Uterus (tissue), 4 donors: ENCODE measurements around the gene TMEM201. TPM values are rescaled to one million over a fixed set of nuclear protein-coding genes. Genes with fewer than 3 reads are reported as not detected.
A peak's percentile ranks its signal among the peaks of the same experiment; 100 is the strongest.

ENCODE experiments used
- DNase-seq, 2 donors: peaks; one replicate each; pipeline ENCODE4 v3.0.0-alpha.2; 2019 to 2020
- H3K27ac ChIP-seq, 2 donors: fragments of 200-600 bp; sonication (generic); 1 replicate in 1 of 2; 2 replicates in 1 of 2; pipeline ENCODE4 v1.5.1; 2016 to 2018
- H3K27me3 ChIP-seq, 2 donors: fragments of 200-600 bp; sonication (generic); one replicate each; pipeline ENCODE4 v1.5.1; 2018 to 2019; ENCODE audit warnings: control low read depth in 1 of 2
- H3K36me3 ChIP-seq, 2 donors: fragments of 200-600 bp; sonication (generic); one replicate each; pipeline ENCODE4 v1.5.1; 2019; ENCODE audit warnings: control low read depth in 1 of 2
- H3K4me1 ChIP-seq, 2 donors: fragments of 200-600 bp; sonication (generic); one replicate each; pipeline ENCODE4 v1.5.1; 2018 to 2019; ENCODE audit warnings: control low read depth in 1 of 2
- H3K4me3 ChIP-seq, 2 donors: fragments of 200-600 bp; sonication (generic); 1 replicate in 1 of 2; 2 replicates in 1 of 2; pipeline ENCODE4 v1.5.1; 2018 to 2019; ENCODE audit warnings: mild to moderate bottlenecking in 1 of 2
- H3K9me3 ChIP-seq, 2 donors: fragments of 200-600 bp; sonication (generic); one replicate each; pipeline ENCODE4 v1.5.1; 2019; ENCODE audit warnings: control low read depth in 1 of 2
- CTCF ChIP-seq, 4 experiments: fragments of 200-600 bp in 2 of 4; fragments of 450-650 bp in 2 of 4; sonication (generic) in 2 of 4; IDR thresholded peaks; one replicate each; pipeline ENCODE4 v1.5.1; 2016 to 2019; ENCODE audit warnings: antibody characterized with exemption in 4 of 4, mild to moderate bottlenecking in 2 of 4, moderate library complexity in 1 of 4
- POLR2A ChIP-seq, 2 donors: fragments of 450-650 bp; IDR thresholded peaks; one replicate each; pipeline ENCODE4 v1.6.1; 2016; ENCODE audit warnings: antibody characterized with exemption in 2 of 2, mild to moderate bottlenecking in 1 of 2, moderate library complexity in 1 of 2
- intact Hi-C: fragments of 100-400 bp; cut with DNase I; formaldehyde crosslinking; loops from one replicate; pipeline ENCODE4 v1.15.1; 2023; ENCODE audit warnings: low total_unique reads
- total RNA-seq, 4 donors: library from RNA; depleted of rRNA in 3 of 4; stranded (reverse); fragments of >200 nt in 3 of 4; gene quantifications; one replicate each; pipeline versions ENCODE4 v1.1.0 to v1.2.4, GENCODE V29; 2014 to 2023
- donor health status: DM: yes; HTN: yes; CAD: no.

TMEM201 gene
- total RNA-seq, 4 donors from 2014 or later: 0.29 to 20.2 (median 4.0) TPM

GRCh38 chr1:9657521-9658032, 68.9 kb downstream of the TMEM201 start:
- Histone ChIP-seq H3K4me3 (no peak overlapping the region), H3K4me1 (peaks cover 0 to 1% of the 10 kb centered on the region in 2 donors), H3K27ac (no peak overlapping the region), H3K36me3 (no peaks in the 10 kb centered on the region), H3K27me3 (no peaks in the 10 kb centered on the region), H3K9me3 (no peaks in the 10 kb centered on the region)
- TF ChIP-seq CTCF (IDR thresholded peaks at IDR 0.05) (no peak), POLR2A (IDR thresholded peaks at IDR 0.05) (no peak)
- no peak for DNase-seq
- intact Hi-C loops: no loop called here

GRCh38 chr1:9658199-9658598, 69.5 kb downstream of the TMEM201 start:
- no peak for DNase-seq
- intact Hi-C loops: no loop called here
- H3K4me3 ChIP-seq: no peak overlapping the region
- TF ChIP-seq POLR2A (IDR thresholded peaks at IDR 0.05) (no peak), CTCF (IDR thresholded peaks at IDR 0.05) (no peak)
- no peak overlapping the region for H3K27ac ChIP-seq
- no peaks in the 10 kb centered on the region for H3K9me3 ChIP-seq
- H3K4me1 ChIP-seq: no peaks in the 10 kb centered on the region
- no peaks in the 10 kb centered on the region for H3K27me3 ChIP-seq
- no peaks in the 10 kb centered on the region for H3K36me3 ChIP-seq

GRCh38 chr1:9659328-9659727, 70.6 kb downstream of the TMEM201 start:
- H3K4me1 ChIP-seq: no peaks in the 10 kb centered on the region
- TF ChIP-seq POLR2A (IDR thresholded peaks at IDR 0.05) (no peak), CTCF (IDR thresholded peaks at IDR 0.05) (no peak)
- H3K36me3 ChIP-seq: no peaks in the 10 kb centered on the region
- H3K4me3 ChIP-seq: no peak overlapping the region
- intact Hi-C loops: no loop called here
- no peaks in the 10 kb centered on the region for H3K9me3 ChIP-seq
- peak; percentile 24 to 33 for DNase-seq
- H3K27me3 ChIP-seq: no peaks in the 10 kb centered on the region
- no peak overlapping the region for H3K27ac ChIP-seq

- H3K4me1 ChIP-seq: no peaks in the 10 kb centered on the region
- no peak overlapping the region for H3K4me3 ChIP-seq
- no peak for TF ChIP-seq CTCF (IDR thresholded peaks at IDR 0.05)
- TF ChIP-seq POLR2A (IDR thresholded peaks at IDR 0.05): no peak
- H3K27me3 ChIP-seq: no peaks in the 10 kb centered on the region
- intact Hi-C loops: no loop called here
- DNase-seq: no peak
- no peaks in the 10 kb centered on the region for H3K9me3 ChIP-seq
- no peak overlapping the region for H3K27ac ChIP-seq
- H3K36me3 ChIP-seq: no peaks in the 10 kb centered on the region
Measured at GRCh38 chr1:9663257-9663656, 74.5 kb downstream of the TMEM201 start.

Other genes with a start within 250 kb of the TMEM201 start
- gene SLC25A33, start 49.4 kb upstream of the TMEM201 start, total RNA-seq: 1 to 10 TPM; 1.0 to 6.1 (median 3.3) TPM
- gene PIK3CD, start 62.8 kb downstream of the TMEM201 start, total RNA-seq: 1 to 10 TPM; 4.6 to 9.7 (median 7.4) TPM
- gene CLSTN1, start 235.1 kb downstream of the TMEM201 start, total RNA-seq: 100 to 1,000 TPM in 2 of 4 donors, 10 to 100 TPM in 2; 46.8 to 184 (median 94.0) TPM